K562 (cell line): ENCODE data around the gene SPRY2. TPM values are rescaled to one million over a fixed set of nuclear protein-coding genes. Genes with fewer than 3 reads are reported as not detected.

Experiments
- BRCA1 ChIP-seq, 2 experiments: fragments of 450-650 bp in 1 of 2; sonication (generic) in 1 of 2; formaldehyde crosslinking in 1 of 2; IDR thresholded peaks; 2 replicates each; pipeline versions ENCODE4 v1.5.0 to v1.6.1; 2017 to 2020; ENCODE audit warnings: mild to moderate bottlenecking in 1 of 2, missing genetic modification reagents in 1 of 2
- CREB1 ChIP-seq, 2 experiments: sonication (generic) in 1 of 2; formaldehyde crosslinking in 1 of 2; IDR thresholded peaks; 2 replicates each; pipeline versions ENCODE4 v1.6.1 to v1.8.0; 2012 to 2022; ENCODE audit warnings: inconsistent platforms in 1 of 2, mild to moderate bottlenecking in 1 of 2, missing genetic modification reagents in 1 of 2, moderate library complexity in 1 of 2
- ETV5 ChIP-seq: sonication (generic); formaldehyde crosslinking; IDR thresholded peaks from 2 replicates; pipeline ENCODE4 v1.4.0; 2020; ENCODE audit warnings: low read depth, mild to moderate bottlenecking, missing genetic modification reagents
- GABPA ChIP-seq: fragments of 200-800 bp; sonication (Bioruptor generic); conservative IDR thresholded peaks from 2 replicates; pipeline ENCODE4 v1.6.1; 2016; ENCODE audit warnings: low read depth, missing genetic modification characterization, missing compliant biosample characterization
- GABPB1 ChIP-seq: sonication (generic); formaldehyde crosslinking; IDR thresholded peaks from 2 replicates; pipeline ENCODE4 v1.8.0; 2022; ENCODE audit warnings: mild to moderate bottlenecking, missing genetic modification reagents
- GATAD2B ChIP-seq: fragments of 450-650 bp; IDR thresholded peaks from 2 replicates; pipeline ENCODE4 v1.6.1; 2017; ENCODE audit warnings: mild to moderate bottlenecking, borderline replicate concordance
- HOXB6 ChIP-seq: fragments of 250-450 bp; sonication (Bioruptor Pico); IDR thresholded peaks from 2 replicates; pipeline ENCODE4 v1.5.1; 2022; ENCODE audit warnings: mild to moderate bottlenecking, borderline replicate concordance
- JUND ChIP-seq, 2 experiments: IDR thresholded peaks; 2 replicates in 1 of 2; 3 replicates in 1 of 2; pipeline ENCODE4 v1.6.1; 2011; ENCODE audit warnings: borderline replicate concordance in 2 of 2, low read depth in 2 of 2, low read length in 2 of 2, improper control_type of control experiment in 1 of 2, missing biosample characterization in 1 of 2, missing genetic modification characterization in 1 of 2, missing genetic modification reagents in 1 of 2
- KAT7 ChIP-seq: sonication (generic); formaldehyde crosslinking; IDR thresholded peaks from 2 replicates; pipeline ENCODE4 v1.8.0; 2022; ENCODE audit warnings: missing genetic modification reagents, mild to moderate bottlenecking, borderline replicate concordance
- PURB ChIP-seq: sonication (generic); formaldehyde crosslinking; IDR thresholded peaks from 2 replicates; pipeline ENCODE4 v1.9.0; 2021; ENCODE audit warnings: low read depth, mild to moderate bottlenecking, missing genetic modification reagents
- RBFOX2 ChIP-seq: fragments of 200-400 bp; formaldehyde crosslinking; IDR thresholded peaks from 2 replicates; pipeline ENCODE4 v1.6.1; 2017; ENCODE audit warnings: low read depth, mild to moderate bottlenecking, low read length, moderate library complexity
- SMARCE1 ChIP-seq: fragments of 450-650 bp; IDR thresholded peaks from 2 replicates; pipeline ENCODE4 v1.7.1; 2016; ENCODE audit warnings: mild to moderate bottlenecking
- ZNF282 ChIP-seq: sonication (generic); formaldehyde crosslinking; IDR thresholded peaks from 2 replicates; pipeline ENCODE4 v1.8.1; 2023; ENCODE audit warnings: missing genetic modification reagents
- ZNF41 ChIP-seq: fragments of 250-450 bp; sonication (Bioruptor Pico); conservative IDR thresholded peaks from 2 replicates; pipeline ENCODE4 v1.4.0; 2020; ENCODE audit warnings: mild to moderate bottlenecking
- polyA plus RNA-seq, 8 experiments: library from polyadenylated mRNA; depleted of rRNA in 4 of 8; stranded (reverse) in 5 of 8; unstranded in 3 of 8; fragments of >200 nt; fragmentation: Nextera tagmentation in 2 of 8; fragmentation: Illumina TruSeq in 1 of 8; extraction: Ambion mirVana in 2 of 8; extraction: Trizol in 1 of 8; gene quantifications; 2 replicates each; pipeline versions ENCODE4 v1.2.1 to v1.2.3, GENCODE V29; 2011 to 2014; ENCODE audit warnings: inconsistent platforms in 1 of 8, missing spikeins in 1 of 8
- total RNA-seq, 7 experiments: library from RNA; depleted of rRNA in 6 of 7; stranded (reverse); fragments of >200 nt in 6 of 7; fragmentation: Illumina TruSeq in 2 of 7; extraction: Trizol in 2 of 7; gene quantifications; 2 replicates each; pipeline versions ENCODE4 v1.2.1 to v1.2.3, GENCODE V29; 2011 to 2021; ENCODE audit warnings: low replicate concordance in 1 of 7
- TF ChIP-seq, protein P1 (sequence below): sonication (generic); formaldehyde crosslinking; IDR thresholded peaks from 2 replicates; pipeline ENCODE4 v1.8.0; 2022; ENCODE audit warnings: missing genetic modification reagents, mild to moderate bottlenecking, moderate library complexity, borderline replicate concordance
- TF ChIP-seq, protein P2 (sequence below): fragments of 150-350 bp; conservative IDR thresholded peaks from 2 replicates; pipeline ENCODE4 v1.6.1; 2014; ENCODE audit warnings: low read length

The SPRY2 gene
- total and polyA plus RNA-seq, 9 of the 15 experiments (the other 6 are each of a cell fraction or from before 2014, with no cell fraction given) = 1.8 to 7.8 (median 3.4) TPM

DNA sequence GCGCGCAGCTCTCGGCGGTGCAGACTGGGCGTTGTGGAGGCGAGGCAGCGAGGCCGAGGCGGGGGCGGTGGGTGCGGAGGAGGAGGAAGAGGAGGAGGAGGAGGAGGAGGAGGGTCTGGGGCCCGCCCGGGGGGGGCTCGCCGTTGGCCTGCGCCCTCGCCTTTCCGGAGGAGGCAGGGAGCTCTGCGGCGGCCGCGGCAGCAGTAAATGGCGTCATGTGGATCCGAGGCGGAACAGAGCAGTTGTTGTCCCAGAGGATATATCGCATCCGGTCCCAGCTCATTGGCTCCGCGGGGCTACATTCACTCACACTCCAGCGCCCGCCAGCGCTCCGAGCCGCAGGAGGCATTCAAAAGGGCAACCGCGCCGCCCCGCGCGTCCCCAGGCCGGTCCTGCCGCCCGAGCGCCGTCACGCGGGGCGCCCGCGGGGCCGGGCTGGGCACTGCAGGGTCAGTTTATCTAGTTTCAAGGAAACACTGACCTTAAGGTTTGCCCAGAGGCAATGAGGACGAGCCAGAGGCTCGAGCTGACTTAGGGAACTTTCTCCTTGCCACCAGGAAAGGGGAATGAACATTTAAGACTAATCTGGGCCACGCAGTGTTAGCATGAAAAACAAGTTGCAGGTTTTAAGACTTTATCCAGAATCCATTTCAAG is at the start of gene SPRY2 (continued):
- peak; percentile 80 for TF ChIP-seq GABPA (tag)
- TF ChIP-seq PURB (CRISPR knock-in tag) = no peak
- TF ChIP-seq ZNF282 (CRISPR knock-in tag) = no peak
- TF ChIP-seq HOXB6 (CRISPR knock-in tag) = no peak
- peak; percentile 62; the same call in 1 of the 2 replicates for TF ChIP-seq GABPB1 (CRISPR knock-in tag)
- TF ChIP-seq KAT7 (CRISPR knock-in tag) = 0 out of 2 replicates have a peak, but pooled peaks have one; percentile 14
- TF ChIP-seq, protein P1, sequence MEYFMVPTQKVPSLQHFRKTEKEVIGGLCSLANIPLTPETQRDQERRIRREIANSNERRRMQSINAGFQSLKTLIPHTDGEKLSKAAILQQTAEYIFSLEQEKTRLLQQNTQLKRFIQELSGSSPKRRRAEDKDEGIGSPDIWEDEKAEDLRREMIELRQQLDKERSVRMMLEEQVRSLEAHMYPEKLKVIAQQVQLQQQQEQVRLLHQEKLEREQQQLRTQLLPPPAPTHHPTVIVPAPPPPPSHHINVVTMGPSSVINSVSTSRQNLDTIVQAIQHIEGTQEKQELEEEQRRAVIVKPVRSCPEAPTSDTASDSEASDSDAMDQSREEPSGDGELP (CRISPR knock-in tag) = peak; percentile 46; the same call in 1 of the 2 replicates
- TF ChIP-seq JUND (IDR thresholded peaks at IDR 0.05; ENCODE audit: borderline replicate concordance, low read depth, low read length) = peak; percentile 59; the same call in 1 of the 2 replicates
- no peak; the same call in 2 of the 3 replicates for TF ChIP-seq JUND (tag; IDR thresholded peaks at IDR 0.05; ENCODE audit: borderline replicate concordance, low read depth, low read length)
- TF ChIP-seq RBFOX2 = peak; percentile 94
- no peak for TF ChIP-seq SMARCE1
- peak; percentile 51; the same call in 1 of the 2 replicates for TF ChIP-seq CREB1 (IDR thresholded peaks at IDR 0.05)
- TF ChIP-seq CREB1 (CRISPR knock-in tag; IDR thresholded peaks at IDR 0.05) = no peak
- peak; percentile 83 for TF ChIP-seq ETV5 (CRISPR knock-in tag)
- peak; percentile 35; the same call in 1 of the 2 replicates for TF ChIP-seq GATAD2B
- no peak for TF ChIP-seq ZNF41 (CRISPR knock-in tag)
- TF ChIP-seq, protein P2, sequence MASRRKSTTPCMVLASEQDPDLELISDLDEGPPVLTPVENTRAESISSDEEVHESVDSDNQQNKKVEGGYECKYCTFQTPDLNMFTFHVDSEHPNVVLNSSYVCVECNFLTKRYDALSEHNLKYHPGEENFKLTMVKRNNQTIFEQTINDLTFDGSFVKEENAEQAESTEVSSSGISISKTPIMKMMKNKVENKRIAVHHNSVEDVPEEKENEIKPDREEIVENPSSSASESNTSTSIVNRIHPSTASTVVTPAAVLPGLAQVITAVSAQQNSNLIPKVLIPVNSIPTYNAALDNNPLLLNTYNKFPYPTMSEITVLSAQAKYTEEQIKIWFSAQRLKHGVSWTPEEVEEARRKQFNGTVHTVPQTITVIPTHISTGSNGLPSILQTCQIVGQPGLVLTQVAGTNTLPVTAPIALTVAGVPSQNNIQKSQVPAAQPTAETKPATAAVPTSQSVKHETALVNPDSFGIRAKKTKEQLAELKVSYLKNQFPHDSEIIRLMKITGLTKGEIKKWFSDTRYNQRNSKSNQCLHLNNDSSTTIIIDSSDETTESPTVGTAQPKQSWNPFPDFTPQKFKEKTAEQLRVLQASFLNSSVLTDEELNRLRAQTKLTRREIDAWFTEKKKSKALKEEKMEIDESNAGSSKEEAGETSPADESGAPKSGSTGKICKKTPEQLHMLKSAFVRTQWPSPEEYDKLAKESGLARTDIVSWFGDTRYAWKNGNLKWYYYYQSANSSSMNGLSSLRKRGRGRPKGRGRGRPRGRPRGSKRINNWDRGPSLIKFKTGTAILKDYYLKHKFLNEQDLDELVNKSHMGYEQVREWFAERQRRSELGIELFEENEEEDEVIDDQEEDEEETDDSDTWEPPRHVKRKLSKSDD = no peak
- no peak for TF ChIP-seq BRCA1 (IDR thresholded peaks at IDR 0.05)
- no peak for TF ChIP-seq BRCA1 (CRISPR knock-in tag; IDR thresholded peaks at IDR 0.05)
